ENCODE measurements around the gene HSD3B7. TPM values are rescaled to one million over a fixed set of nuclear protein-coding genes. Genes with fewer than 3 reads are reported as not detected.

HSD3B7 gene
- total and polyA plus RNA-seq, 2 of the 4 experiments (the other 2 are of a cell fraction) = 8.5 to 11.3 TPM

Small RNA genes within 50 kb of the gene (microRNA-seq; reads per million reads assigned to microRNA genes)
- gene AC135048.1 (ENCODE audit: insufficient read depth, insufficient read length) = not detected

Small RNA genes within 50 kb of the gene (small RNA-seq; reads per million reads assigned to genes)
- gene AC135048.1 = 0 reads per million in 5 experiments

Other genes starting within 250 kb of the HSD3B7 start
- gene PHKG2, start 236.8 kb upstream of the HSD3B7 start, total RNA-seq (2012; rRNA removed) = 26.0 and 26.7 TPM in 2 replicates
- gene PHKG2, start 236.8 kb upstream of the HSD3B7 start, polyA plus RNA-seq (2012; rRNA removed) = 37.7 and 38.9 TPM in 2 replicates
- 0.90 and 1.7 TPM in 2 replicates for gene CFAP119, start 223.1 kb upstream of the HSD3B7 start, total RNA-seq (2012; rRNA removed)
- 7.6 and 8.8 TPM in 2 replicates for gene CFAP119, start 223.1 kb upstream of the HSD3B7 start, polyA plus RNA-seq (2012; rRNA removed)
- gene RNF40, start 222.9 kb upstream of the HSD3B7 start, total RNA-seq (2012; rRNA removed) = 63.9 and 72.4 TPM in 2 replicates
- gene RNF40, start 222.9 kb upstream of the HSD3B7 start, polyA plus RNA-seq (2012; rRNA removed) = 46.7 and 49.7 TPM in 2 replicates
- 9.1 and 9.4 TPM in 2 replicates for gene ZNF629, start 198.0 kb upstream of the HSD3B7 start, total RNA-seq (2012; rRNA removed)
- 6.6 and 7.3 TPM in 2 replicates for gene ZNF629, start 198.0 kb upstream of the HSD3B7 start, polyA plus RNA-seq (2012; rRNA removed)
- 32.3 and 38.6 TPM in 2 replicates for gene BCL7C, start 91.1 kb upstream of the HSD3B7 start, total RNA-seq (2012; rRNA removed)
- gene BCL7C, start 91.1 kb upstream of the HSD3B7 start, polyA plus RNA-seq (2012; rRNA removed) = 34.9 and 54.4 TPM in 2 replicates
- gene CTF1, start 88.6 kb upstream of the HSD3B7 start, total RNA-seq (2012; rRNA removed) = 0.18 and 0.56 TPM in 2 replicates
- 12.9 and 13.8 TPM in 2 replicates for gene CTF1, start 88.6 kb upstream of the HSD3B7 start, polyA plus RNA-seq (2012; rRNA removed)
- 5.0 and 5.8 TPM in 2 replicates for gene FBXL19, start 61.6 kb upstream of the HSD3B7 start, total RNA-seq (2012; rRNA removed)
- 13.8 and 19.6 TPM in 2 replicates for gene FBXL19, start 61.6 kb upstream of the HSD3B7 start, polyA plus RNA-seq (2012; rRNA removed)
- gene ORAI3, start 36.1 kb upstream of the HSD3B7 start, total RNA-seq (2012; rRNA removed) = 6.8 and 6.9 TPM in 2 replicates
- gene ORAI3, start 36.1 kb upstream of the HSD3B7 start, polyA plus RNA-seq (2012; rRNA removed) = 16.9 TPM in 2 replicates
- 0.54 and 0.56 TPM in 2 replicates for gene SETD1A, start 27.5 kb upstream of the HSD3B7 start, total RNA-seq (2012; rRNA removed)
- gene SETD1A, start 27.5 kb upstream of the HSD3B7 start, polyA plus RNA-seq (2012; rRNA removed) = 5.8 and 6.5 TPM in 2 replicates
- gene STX1B, start 25.4 kb downstream of the HSD3B7 start, total RNA-seq (2012; rRNA removed) = 3.9 TPM in 2 replicates
- gene STX1B, start 25.4 kb downstream of the HSD3B7 start, polyA plus RNA-seq (2012; rRNA removed) = 11.4 and 14.9 TPM in 2 replicates
- gene STX4, start 48.4 kb downstream of the HSD3B7 start, total RNA-seq (2012; rRNA removed) = 23.5 and 25.0 TPM in 2 replicates
- gene STX4, start 48.4 kb downstream of the HSD3B7 start, polyA plus RNA-seq (2012; rRNA removed) = 66.4 and 67.9 TPM in 2 replicates
- 4.5 and 5.3 TPM in 2 replicates for gene ZNF668, start 89.0 kb downstream of the HSD3B7 start, total RNA-seq (2012; rRNA removed)
- 11.6 and 15.4 TPM in 2 replicates for gene ZNF668, start 89.0 kb downstream of the HSD3B7 start, polyA plus RNA-seq (2012; rRNA removed)
- gene ZNF646, start 89.2 kb downstream of the HSD3B7 start, total RNA-seq (2012; rRNA removed) = 6.8 and 6.9 TPM in 2 replicates
- gene ZNF646, start 89.2 kb downstream of the HSD3B7 start, polyA plus RNA-seq (2012; rRNA removed) = 4.9 and 5.5 TPM in 2 replicates
- 0.56 and 0.72 TPM in 2 replicates for gene PRSS53, start 103.7 kb downstream of the HSD3B7 start, total RNA-seq (2012; rRNA removed)
- gene PRSS53, start 103.7 kb downstream of the HSD3B7 start, polyA plus RNA-seq (2012; rRNA removed) = 5.4 and 5.9 TPM in 2 replicates
- gene VKORC1, start 109.6 kb downstream of the HSD3B7 start, total RNA-seq (2012; rRNA removed) = 61.9 and 65.2 TPM in 2 replicates
- gene VKORC1, start 109.6 kb downstream of the HSD3B7 start, polyA plus RNA-seq (2012; rRNA removed) = 317 and 362 TPM in 2 replicates
- 24.4 and 26.0 TPM in 2 replicates for gene BCKDK, start 123.2 kb downstream of the HSD3B7 start, total RNA-seq (2012; rRNA removed)
- gene BCKDK, start 123.2 kb downstream of the HSD3B7 start, polyA plus RNA-seq (2012; rRNA removed) = 79.3 and 89.7 TPM in 2 replicates
- gene KAT8, start 132.5 kb downstream of the HSD3B7 start, total RNA-seq (2012; rRNA removed) = 18.9 and 19.4 TPM in 2 replicates
- gene KAT8, start 132.5 kb downstream of the HSD3B7 start, polyA plus RNA-seq (2012; rRNA removed) = 27.4 and 28.4 TPM in 2 replicates
- gene PRSS8, start 150.5 kb downstream of the HSD3B7 start, total RNA-seq (2012; rRNA removed) = not detected in 2 replicates
- 0.10 TPM in 1 of 2 replicates, not detected in the other for gene PRSS8, start 150.5 kb downstream of the HSD3B7 start, polyA plus RNA-seq (2012; rRNA removed)
- gene PRSS36, start 164.9 kb downstream of the HSD3B7 start, total RNA-seq (2012; rRNA removed) = under 0.01 and 0.18 TPM in 2 replicates
- 0.55 and 0.72 TPM in 2 replicates for gene PRSS36, start 164.9 kb downstream of the HSD3B7 start, polyA plus RNA-seq (2012; rRNA removed)
- 42.8 and 51.9 TPM in 2 replicates for gene FUS, start 194.9 kb downstream of the HSD3B7 start, total RNA-seq (2012; rRNA removed)
- gene FUS, start 194.9 kb downstream of the HSD3B7 start, polyA plus RNA-seq (2012; rRNA removed) = 313 and 340 TPM in 2 replicates
- 10.2 and 13.1 TPM in 2 replicates for gene PYCARD, start 217.6 kb downstream of the HSD3B7 start, total RNA-seq (2012; rRNA removed)
- 20.5 and 30.1 TPM in 2 replicates for gene PYCARD, start 217.6 kb downstream of the HSD3B7 start, polyA plus RNA-seq (2012; rRNA removed)
- not detected in 2 replicates for gene TRIM72, start 228.9 kb downstream of the HSD3B7 start, total RNA-seq (2012; rRNA removed)
- not detected in 2 replicates for gene TRIM72, start 228.9 kb downstream of the HSD3B7 start, polyA plus RNA-seq (2012; rRNA removed)
- gene PYDC1, start 231.9 kb downstream of the HSD3B7 start, total RNA-seq (2012; rRNA removed) = not detected in 2 replicates
- gene PYDC1, start 231.9 kb downstream of the HSD3B7 start, polyA plus RNA-seq (2012; rRNA removed) = not detected in 2 replicates